CD4-positive, alpha-beta memory T cell (primary cell): ENCODE data around the gene GNB1L. TPM values are rescaled to one million over a fixed set of nuclear protein-coding genes. Genes with fewer than 3 reads are reported as not detected.
"Not testable (repeated sequence)": the region's sequence is repeated elsewhere in the genome, so short reads cannot be mapped to it uniquely, and the experiment has no call there.

Experiments
- CTCF ChIA-PET: fragments of 350-600 bp; sonication (Branson Sonifier 250); formaldehyde crosslinking; loops from one replicate; lab custom pipeline; 2021; ENCODE audit warnings: inconsistent platforms; ENCODE audit not compliant: partially characterized antibody; lab: Charles Lee
- POLR2A ChIA-PET: fragments of 350-600 bp; sonication (Branson Sonifier 250); formaldehyde crosslinking; loops from one replicate; lab custom pipeline; 2021; ENCODE audit not compliant: partially characterized antibody; lab: Charles Lee
- DNase-seq, 5 donors: peaks; one replicate each; pipeline versions ENCODE4 v3.0.0 to v3.0.0-alpha.2; 2020 to 2022; ENCODE audit warnings: mixed read lengths in 1 of 5
- H3K27ac ChIP-seq: one replicate; pipeline ENCODE4 v1.7.0; 2013; ENCODE audit warnings: low read depth, low read length
- H3K27me3 ChIP-seq: 2 replicates; pipeline ENCODE4 v1.7.0; 2013; ENCODE audit warnings: mild to moderate bottlenecking, low read length, moderate library complexity; ENCODE audit not compliant: insufficient read depth
- H3K36me3 ChIP-seq: 2 replicates; pipeline ENCODE4 v1.7.0; 2013; ENCODE audit warnings: mild to moderate bottlenecking, low read length, moderate library complexity; ENCODE audit not compliant: insufficient read depth
- H3K4me1 ChIP-seq: 2 replicates; pipeline ENCODE4 v1.7.0; 2013; ENCODE audit warnings: mild to moderate bottlenecking, low read length, moderate library complexity; ENCODE audit not compliant: insufficient read depth
- H3K4me3 ChIP-seq, 2 donors: one replicate each; pipeline ENCODE4 v1.7.0; 2013; ENCODE audit warnings: low read length in 2 of 2, mild to moderate bottlenecking in 1 of 2
- H3K9me3 ChIP-seq, 2 donors: one replicate each; pipeline ENCODE4 v1.7.0; 2013; ENCODE audit warnings: low read length in 2 of 2, control low read depth in 1 of 2; ENCODE audit not compliant: control insufficient read depth in 1 of 2
- H3K27ac Mint-ChIP-seq, 7 donors: one replicate each; pipeline ENCODE4 v1.8.0; 2020 to 2021; ENCODE audit warnings: mixed read lengths in 7 of 7, mild to moderate bottlenecking in 6 of 7, inconsistent platforms in 3 of 7, moderate library complexity in 3 of 7
- H3K27me3 Mint-ChIP-seq, 2 donors: one replicate each; pipeline ENCODE4 v1.8.0; 2020 to 2021; ENCODE audit warnings: mixed read lengths in 2 of 2
- H3K36me3 Mint-ChIP-seq, 2 donors: one replicate each; pipeline ENCODE4 v1.8.0; 2020 to 2021; ENCODE audit warnings: mixed read lengths in 2 of 2, inconsistent platforms in 1 of 2, mild to moderate bottlenecking in 1 of 2
- H3K4me1 Mint-ChIP-seq, 4 donors: one replicate each; pipeline ENCODE4 v1.8.0; 2020 to 2021; ENCODE audit warnings: mixed read lengths in 4 of 4, mild to moderate bottlenecking in 1 of 4
- H3K4me3 Mint-ChIP-seq, 8 donors: one replicate each; pipeline ENCODE4 v1.8.0; 2020 to 2021; ENCODE audit warnings: mixed read lengths in 8 of 8, mild to moderate bottlenecking in 7 of 8, moderate library complexity in 6 of 8, inconsistent platforms in 3 of 8
- H3K9me3 Mint-ChIP-seq, 8 donors: one replicate each; pipeline ENCODE4 v1.8.0; 2020 to 2021; ENCODE audit warnings: mixed read lengths in 8 of 8, mild to moderate bottlenecking in 5 of 8, inconsistent platforms in 3 of 8, moderate library complexity in 1 of 8
- intact Hi-C: fragments of 100-400 bp; cut with micrococcal nuclease; formaldehyde crosslinking; loops from one replicate; pipeline ENCODE4 v1.15.1; 2023
- polyA plus RNA-seq, 2 donors: library from polyadenylated mRNA; unstranded; fragments of 300-500 nt; fragmentation: Illumina TruSeq; gene quantifications; one replicate each; pipeline ENCODE4 v1.2.3, GENCODE V29; 2021
- total RNA-seq, 2 experiments: library from RNA; stranded (reverse); gene quantifications; one replicate each; pipeline ENCODE4 v1.2.3, GENCODE V29; 2021

The GNB1L gene
- total and polyA plus RNA-seq, 4 experiments from 2014 or later = 7.9 to 14.6 (median 10.7) TPM

DNA sequence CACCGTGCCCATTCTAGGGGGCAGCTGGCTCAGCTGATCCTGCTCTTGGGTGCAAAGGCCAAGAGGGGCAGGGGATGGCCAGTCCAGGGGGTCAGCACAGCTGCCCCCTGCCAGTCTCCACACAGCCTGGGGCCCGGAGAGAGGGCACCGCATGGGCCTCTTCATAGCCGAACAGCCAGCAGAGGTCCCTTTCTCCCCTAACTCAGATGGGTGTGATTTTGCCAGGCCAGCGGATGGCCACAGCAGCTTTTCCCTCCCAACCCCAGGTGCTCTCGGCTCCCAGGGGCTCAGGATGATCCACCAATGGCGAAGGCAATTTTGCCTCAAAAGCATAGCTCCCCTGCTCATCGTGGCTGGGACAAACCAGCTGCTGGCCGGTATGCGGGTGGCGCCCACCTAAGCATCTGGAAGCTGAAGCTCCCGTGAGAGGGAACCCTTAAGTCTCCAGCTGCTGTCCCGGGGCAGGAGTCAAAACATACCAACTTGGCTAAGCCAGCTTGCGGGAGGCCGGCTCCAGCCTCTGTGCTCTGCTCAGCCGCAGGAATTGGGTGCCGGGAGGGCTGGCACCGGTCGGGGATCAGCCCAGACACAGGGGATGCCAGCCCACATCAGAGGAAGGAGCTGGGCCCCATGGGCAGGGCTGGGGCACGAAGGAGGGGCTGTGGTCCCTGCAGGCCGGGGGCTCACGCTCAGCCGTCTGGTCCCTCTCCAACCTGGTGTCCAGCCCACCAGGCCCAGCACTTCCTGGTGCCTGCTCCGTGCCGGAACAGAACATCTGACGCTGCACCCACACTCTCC, 30.5 kb upstream of the GNB1L start:
- Mint-ChIP-seq H3K27ac (peak overlapping the region; percentile 82 to 95 (median 91)), H3K27me3 (no peaks in the 10 kb centered on the region), H3K4me3 (peak overlapping the region in 4 of 8 donors; percentile 3 to 64 (median 47)), H3K9me3 (no peaks in the 10 kb centered on the region), H3K36me3 (peaks cover 0 to 2% of the 10 kb centered on the region in 2 donors), H3K4me1 (peaks cover 15 to 40% (median 27%) of the 10 kb centered on the region in 4 donors)
- intact Hi-C loops = no loop called here
- CTCF ChIA-PET = interaction anchor here (0.9 to 1.9 kb wide), 4 partner anchors 10 to 129 kb away, joined by 3 to 6 read pairs (median 4); no protein-coding TSS in a partner anchor
- Histone ChIP-seq H3K4me3 (no peak overlapping the region), H3K27ac (peak overlapping the region; percentile 38), H3K36me3 (no peaks in the 10 kb centered on the region), H3K4me1 (peaks cover 44% of the 10 kb centered on the region), H3K9me3 (no peaks in the 10 kb centered on the region), H3K27me3 (no peaks in the 10 kb centered on the region)
- DNase-seq = no peak
- POLR2A ChIA-PET = interaction anchor here (0.6 to 4.3 kb wide), 4 partner anchors 9 to 30 kb away, joined by 3 to 38 read pairs (median 10); partner anchors contain the start of genes GNB1L and RTL10

DNA sequence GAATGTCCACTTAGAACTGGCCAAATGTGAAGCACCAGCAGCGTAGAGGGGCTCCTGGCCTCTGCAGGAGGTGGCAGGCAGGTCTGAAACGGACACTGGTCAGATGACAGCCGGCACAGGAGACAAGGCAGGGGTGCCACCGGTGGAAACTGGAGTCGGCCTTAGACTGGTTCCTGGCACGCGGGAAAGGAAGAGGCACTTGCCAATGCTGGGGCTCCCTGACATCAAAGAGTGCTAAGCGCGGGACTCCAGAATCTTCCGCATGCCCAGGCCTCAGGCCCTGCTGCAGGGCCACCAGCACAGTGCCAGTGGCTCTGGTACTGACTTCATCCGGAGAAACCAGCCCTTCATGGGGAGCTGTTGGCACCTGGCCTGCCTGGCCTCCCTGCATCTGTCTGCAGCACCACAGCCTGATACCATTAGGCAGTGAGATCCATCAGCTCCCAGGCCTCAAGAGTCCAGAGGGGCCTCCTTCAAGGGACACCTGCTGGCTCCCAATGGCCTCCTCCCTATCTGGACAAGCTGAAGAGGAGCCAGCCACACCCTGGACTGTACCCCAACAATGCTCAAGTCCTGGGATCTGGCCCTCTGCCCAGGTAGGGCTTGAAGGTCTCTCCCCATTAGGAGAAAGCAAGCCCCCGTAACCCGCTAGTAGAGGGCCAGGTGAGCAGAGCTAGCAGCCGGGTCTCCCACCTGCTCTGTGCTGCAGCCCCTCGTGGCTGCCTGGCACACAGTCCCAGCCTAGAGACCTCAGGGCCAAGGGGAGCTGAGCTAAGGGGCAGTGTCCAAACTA, 29.7 kb upstream of the GNB1L start:
- intact Hi-C loops = no loop called here
- ChIA-PET POLR2A (interaction anchor here (0.6 to 4.3 kb wide), 4 partner anchors 10 to 29 kb away, joined by 3 to 38 read pairs (median 10); partner anchors contain the start of genes GNB1L and RTL10), CTCF (interaction anchor here (1.3 to 1.9 kb wide), 3 partner anchors 9 to 26 kb away, joined by 4 to 6 read pairs (median 5); no protein-coding TSS in a partner anchor)
- Mint-ChIP-seq H3K36me3 (peaks cover 0 to 2% of the 10 kb centered on the region in 2 donors), H3K4me1 (peaks cover 14 to 35% (median 21%) of the 10 kb centered on the region in 4 donors), H3K27ac (peak overlapping the region in 2 of 7 donors; percentile 22 to 30), H3K9me3 (no peaks in the 10 kb centered on the region), H3K27me3 (no peaks in the 10 kb centered on the region), H3K4me3 (no peak overlapping the region)
- Histone ChIP-seq H3K36me3 (no peaks in the 10 kb centered on the region), H3K4me3 (no peak overlapping the region), H3K27ac (no peak overlapping the region), H3K4me1 (peaks cover 37% of the 10 kb centered on the region), H3K9me3 (no peaks in the 10 kb centered on the region), H3K27me3 (no peaks in the 10 kb centered on the region)
- DNase-seq = no peak

DNA sequence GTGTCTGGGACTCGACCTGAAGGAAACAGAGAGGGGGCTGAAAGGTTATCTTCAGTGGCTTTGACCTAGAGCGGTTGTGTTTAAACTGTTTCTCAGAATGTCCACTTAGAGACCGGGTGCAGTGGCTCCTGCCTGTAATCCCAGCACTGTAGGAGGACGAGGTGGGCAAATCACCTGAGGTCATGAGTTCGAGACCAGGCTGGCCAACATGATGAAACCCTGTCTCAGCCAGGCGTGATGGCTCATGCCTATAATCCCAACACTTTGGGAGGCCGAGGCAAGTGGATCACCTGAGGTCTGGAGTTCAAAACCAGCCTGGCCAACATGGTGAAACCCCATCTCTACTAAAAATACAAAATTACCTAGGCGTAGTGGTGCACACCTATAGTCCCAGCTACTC, 28.8 kb upstream of the GNB1L start:
- POLR2A ChIA-PET, H3K4me3 ChIP-seq, H3K36me3 Mint-ChIP-seq, intact Hi-C loops, H3K27me3 Mint-ChIP-seq, H3K4me3 Mint-ChIP-seq, H3K9me3 Mint-ChIP-seq, CTCF ChIA-PET, DNase-seq, H3K9me3 ChIP-seq, H3K27ac ChIP-seq, H3K27me3 ChIP-seq, H3K36me3 ChIP-seq: not testable (repeated sequence)
- H3K4me1 ChIP-seq = peaks cover 37% of the 10 kb centered on the region
- peaks cover 14 to 35% (median 21%) of the 10 kb centered on the region in 4 donors for H3K4me1 Mint-ChIP-seq
- peak overlapping the region in 1 of 7 donors; percentile 47 for H3K27ac Mint-ChIP-seq

DNA sequence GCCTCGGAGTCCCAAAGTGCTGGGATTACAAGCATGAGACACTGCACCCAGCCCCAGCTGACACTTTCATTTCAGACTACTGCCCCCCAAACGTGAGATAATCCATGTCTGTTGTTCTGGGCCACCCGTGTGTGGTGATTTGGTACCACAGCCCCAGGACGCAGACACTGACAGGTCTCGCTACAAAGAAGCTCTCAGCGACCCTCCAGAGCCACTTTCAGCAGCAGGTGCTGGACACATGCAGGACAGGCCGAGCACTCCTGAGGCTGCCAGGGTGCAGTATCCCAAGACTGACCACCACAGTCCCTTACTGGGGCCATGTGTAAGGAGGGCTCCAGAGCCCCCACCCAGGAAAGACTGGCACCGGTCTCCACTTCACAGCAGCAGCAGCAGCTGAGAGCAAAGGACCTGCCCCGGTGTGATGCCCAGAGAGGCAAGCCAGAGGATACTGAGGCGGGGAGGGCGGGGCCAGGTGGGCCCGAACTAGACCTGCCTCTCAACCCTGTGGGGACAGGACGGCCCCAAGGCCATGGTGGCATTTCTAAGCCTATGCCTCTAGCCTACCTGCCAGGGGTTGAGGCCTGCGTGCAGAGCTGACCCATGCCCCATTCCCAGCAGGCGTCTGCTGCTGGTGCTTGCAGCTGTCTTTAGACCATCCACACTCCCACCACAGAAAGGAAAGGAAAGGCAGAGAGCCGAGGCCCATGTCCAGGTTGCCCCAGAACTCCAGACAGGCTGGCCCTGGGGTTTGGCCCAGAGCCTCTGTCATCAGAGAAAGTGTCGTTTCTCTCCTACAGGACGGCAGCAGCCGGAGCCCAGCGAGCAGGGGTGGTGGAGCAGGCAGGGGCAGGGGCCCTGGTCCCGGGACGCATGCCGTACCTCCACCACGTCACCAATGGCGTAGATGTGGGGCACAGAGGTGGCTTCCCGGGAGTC, 28.0 kb upstream of the GNB1L start:
- Mint-ChIP-seq H3K4me1 (peaks cover 14 to 28% (median 21%) of the 10 kb centered on the region in 4 donors), H3K27me3 (no peaks in the 10 kb centered on the region), H3K27ac (peak overlapping the region in 2 of 7 donors; percentile 60 to 82), H3K36me3 (peaks cover 0 to 2% of the 10 kb centered on the region in 2 donors), H3K9me3 (no peaks in the 10 kb centered on the region), H3K4me3 (no peak overlapping the region)
- ChIA-PET CTCF (no interaction called here), POLR2A (no interaction called here)
- H3K27ac ChIP-seq = no peak overlapping the region
- intact Hi-C loops = no loop called here
- H3K4me1 ChIP-seq = peaks cover 32% of the 10 kb centered on the region
- H3K36me3 ChIP-seq = no peaks in the 10 kb centered on the region
- DNase-seq = no peak
- H3K9me3 ChIP-seq = no peaks in the 10 kb centered on the region
- no peaks in the 10 kb centered on the region for H3K27me3 ChIP-seq
- H3K4me3 ChIP-seq = no peak overlapping the region

DNA sequence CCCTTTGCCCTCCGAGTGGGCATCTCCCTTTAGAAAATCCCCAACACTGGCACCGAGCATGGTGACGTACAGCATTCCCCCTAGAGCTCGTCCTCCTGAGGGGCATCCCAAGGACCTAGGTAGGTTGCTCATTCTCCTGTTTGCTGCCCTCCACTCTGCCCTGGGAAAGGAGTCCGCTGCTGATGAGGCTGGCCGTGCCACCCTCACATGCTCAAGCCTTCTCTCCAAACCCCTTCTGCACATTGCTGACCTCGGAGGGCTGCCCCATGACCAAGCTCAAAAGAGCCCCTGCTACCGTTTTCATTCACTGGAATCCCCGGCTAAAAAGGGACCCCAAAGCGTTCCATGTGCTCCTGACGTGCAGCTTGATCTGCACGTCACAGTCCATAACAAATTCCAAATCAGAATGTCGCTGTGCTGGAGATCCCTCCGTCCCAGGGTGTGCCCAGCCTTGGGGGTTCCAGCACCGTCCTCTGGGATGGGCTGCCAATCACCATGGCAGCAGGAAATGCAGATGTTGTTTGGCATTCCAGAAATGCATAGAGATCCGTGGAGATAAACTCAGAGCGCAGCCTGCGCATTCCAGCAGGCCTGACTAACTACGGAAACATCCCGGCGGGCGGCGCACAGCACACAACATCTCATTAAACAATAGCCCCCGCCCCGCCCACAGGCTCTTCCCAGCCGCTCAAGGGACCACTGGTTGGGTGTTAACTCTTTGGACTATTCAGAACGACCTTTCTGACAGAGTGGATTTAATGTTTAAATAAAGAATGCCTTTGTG, 26.3 kb upstream of the GNB1L start:
- peak overlapping the region in 1 of 7 donors; percentile 36 for H3K27ac Mint-ChIP-seq
- ChIA-PET POLR2A (interaction anchor here (0.9 to 1.0 kb wide), 2 partner anchors 11 to 16 kb away, joined by 3 to 4 read pairs; no protein-coding TSS in a partner anchor), CTCF (no interaction called here)
- H3K4me1 ChIP-seq = peaks cover 15% of the 10 kb centered on the region
- peaks cover 4 to 10% (median 6%) of the 10 kb centered on the region in 4 donors for H3K4me1 Mint-ChIP-seq
- DNase-seq = no peak
- no peak overlapping the region for H3K4me3 ChIP-seq
- intact Hi-C loops = no loop called here
- H3K27ac ChIP-seq = no peak overlapping the region
- H3K9me3 ChIP-seq = no peaks in the 10 kb centered on the region
- no peaks in the 10 kb centered on the region for H3K27me3 Mint-ChIP-seq
- no peaks in the 10 kb centered on the region for H3K27me3 ChIP-seq
- no peaks in the 10 kb centered on the region for H3K9me3 Mint-ChIP-seq
- no peaks in the 10 kb centered on the region for H3K36me3 ChIP-seq
- no peaks in the 10 kb centered on the region for H3K36me3 Mint-ChIP-seq
- no peak overlapping the region for H3K4me3 Mint-ChIP-seq
